DLD1 (cell line): ENCODE measurements around the gene ADK.
"Not testable (repeated sequence)": the region's sequence is repeated elsewhere in the genome, so short reads cannot be mapped to it uniquely, and the experiment has no call there.

Experiments used
- in situ Hi-C: cut with HindIII; loops from 2 replicates; pipeline ENCODE4 v1.10.0; 2017; ENCODE audit warnings: low sequenced_read_pairs

Gene ADK

DNA sequence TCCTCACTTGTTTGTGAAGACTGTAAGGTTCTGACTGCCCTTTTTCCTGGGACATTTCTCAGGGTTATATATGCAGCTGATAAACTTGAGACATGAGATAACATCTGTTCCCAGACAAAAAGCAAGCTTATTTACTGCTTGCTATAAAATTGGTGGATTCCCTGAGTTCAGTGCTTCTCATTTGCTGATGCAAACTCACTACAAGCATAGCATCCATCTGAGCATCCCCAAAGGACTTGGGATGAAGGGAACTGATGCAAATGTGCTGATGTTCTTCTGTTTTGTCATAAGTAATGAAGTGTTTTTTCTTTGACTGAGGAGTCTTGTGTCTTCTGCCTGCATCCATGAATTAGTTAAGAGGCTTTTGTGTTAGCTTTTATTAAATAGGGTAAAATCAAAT is 183.2 kb downstream of the ADK start:
- in situ Hi-C loops: loop anchor here (5.0 kb wide), 1 partner anchor 48 kb away; no protein-coding TSS in a partner anchor

DNA sequence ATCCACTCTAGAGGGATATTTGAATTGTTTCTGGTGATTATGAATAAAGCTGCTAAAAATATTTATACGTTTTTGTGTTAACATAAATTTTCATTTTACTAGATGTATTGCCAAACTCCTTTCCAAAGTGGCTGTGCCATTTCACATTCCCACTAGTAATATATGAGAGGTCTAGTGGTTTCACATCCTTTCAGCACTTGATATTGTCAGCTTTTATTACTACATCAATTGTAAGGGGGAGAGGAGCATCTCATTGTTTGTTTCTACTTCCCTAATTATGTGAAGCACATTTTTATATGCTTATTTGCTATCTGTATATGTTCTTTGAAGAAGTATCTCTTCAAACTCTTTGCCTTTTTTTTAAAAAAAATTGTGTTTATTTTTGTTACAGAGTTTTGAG is 184.5 kb downstream of the ADK start:
- in situ Hi-C loops: no loop called here

DNA sequence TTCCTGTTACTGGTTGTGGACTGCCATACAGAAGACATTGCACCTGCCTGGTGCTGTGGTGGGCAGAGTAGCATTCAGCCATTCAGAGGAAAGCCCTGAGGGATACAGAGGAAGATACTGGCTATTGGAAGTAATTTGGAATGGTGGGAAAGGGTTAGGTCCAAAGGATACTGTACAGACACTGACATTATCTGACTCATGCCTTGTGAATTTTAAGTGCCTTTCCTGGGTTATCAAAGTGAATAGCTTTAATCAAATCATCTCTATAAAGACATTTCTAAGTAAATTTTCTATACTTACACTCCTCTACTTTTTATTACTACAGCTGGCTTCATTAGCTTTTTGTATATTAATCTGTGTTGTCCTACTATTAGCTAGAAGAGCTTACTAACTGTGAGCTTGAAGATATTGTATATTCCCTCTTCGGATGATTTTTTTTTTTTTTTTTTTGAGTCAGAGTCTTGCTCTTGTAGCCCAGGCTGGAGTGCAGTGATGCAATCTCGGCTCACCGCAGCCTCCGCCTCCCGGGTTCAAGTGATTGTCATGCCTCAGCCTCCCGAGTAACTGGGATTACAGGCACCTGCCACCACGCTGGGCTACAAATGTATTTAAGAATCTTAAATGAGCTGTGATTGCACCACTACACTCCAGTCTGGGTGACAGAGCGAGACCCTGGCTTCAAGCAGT is 186.5 kb downstream of the ADK start:
- in situ Hi-C loops: no loop called here

DNA sequence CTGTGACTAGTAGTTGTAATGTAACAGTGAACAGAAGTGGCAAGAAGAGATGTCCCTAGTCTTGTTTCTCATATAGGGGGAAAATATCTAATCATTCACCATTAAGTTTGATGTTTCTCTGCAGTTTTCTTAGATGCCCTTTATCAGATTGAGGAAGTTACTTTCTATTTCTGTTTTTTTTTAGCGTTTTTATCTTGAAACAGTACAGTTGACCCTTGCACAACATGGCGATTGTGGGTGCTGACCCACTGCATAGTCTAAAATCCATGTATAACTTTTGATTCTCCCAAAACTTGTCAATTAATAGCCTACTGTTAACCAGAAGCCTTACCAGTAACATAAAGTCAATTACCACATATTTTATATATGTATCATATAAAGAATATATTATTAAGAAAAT is 192.0 kb downstream of the ADK start:
- in situ Hi-C loops: no loop called here

DNA sequence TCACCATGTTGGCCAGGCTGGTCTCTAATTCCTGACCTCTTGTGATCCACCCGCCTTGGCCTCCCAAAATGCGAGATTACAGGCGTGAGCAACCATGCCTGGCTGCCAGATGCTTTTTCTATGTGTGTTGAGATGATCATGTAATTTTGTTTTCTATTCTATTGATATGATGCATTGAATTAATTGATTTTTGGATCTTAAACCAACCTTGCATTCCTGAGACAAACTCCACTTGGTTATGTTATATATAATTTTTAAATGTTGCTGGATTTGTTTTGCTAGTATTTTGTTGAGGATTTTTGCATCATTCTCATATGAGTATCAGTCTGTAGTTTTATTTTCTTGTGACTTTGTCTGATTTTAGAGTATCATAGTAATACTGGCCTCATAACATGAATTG is 192.8 kb downstream of the ADK start:
- in situ Hi-C loops: no loop called here

DNA sequence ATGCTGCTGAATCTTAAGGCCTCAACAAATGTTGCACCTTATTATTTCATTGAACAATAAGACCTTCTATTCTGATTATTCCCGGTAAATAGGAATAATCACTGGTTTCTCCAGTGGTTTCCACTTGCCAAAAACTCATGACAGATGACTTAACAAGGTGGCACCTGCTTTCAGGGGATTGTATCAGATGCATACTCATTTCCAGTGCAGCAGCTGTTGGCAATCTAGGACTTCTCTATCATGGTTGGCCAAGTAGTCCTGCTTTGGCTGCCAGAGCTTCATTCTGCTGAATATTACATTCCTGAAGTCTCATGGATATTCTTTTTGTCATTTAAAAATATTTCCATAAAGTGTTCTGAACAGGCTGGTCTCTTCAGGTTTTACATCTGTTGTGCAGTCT is 193.3 kb downstream of the ADK start:
- in situ Hi-C loops: no loop called here

DNA sequence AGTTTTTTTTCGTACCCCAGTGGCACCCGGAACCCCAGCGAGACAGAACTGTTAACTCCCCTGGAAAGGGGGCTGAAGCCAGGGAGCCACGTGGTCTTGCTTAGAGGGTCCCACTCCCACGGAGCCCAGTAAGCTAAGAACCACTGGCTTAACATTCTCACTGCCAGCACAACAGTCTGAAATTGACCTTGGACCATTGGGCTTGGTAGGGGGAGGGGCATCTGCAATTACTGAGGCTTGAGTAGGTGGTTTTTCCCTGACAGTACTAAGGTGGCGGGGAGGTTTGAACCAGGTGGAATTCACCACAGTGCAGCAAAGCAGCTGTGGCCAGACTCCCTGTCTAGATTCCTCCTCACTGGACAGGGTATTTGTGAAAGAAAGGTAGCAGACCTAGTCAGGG is 196.5 kb downstream of the ADK start:
- in situ Hi-C loops: no loop called here

DNA sequence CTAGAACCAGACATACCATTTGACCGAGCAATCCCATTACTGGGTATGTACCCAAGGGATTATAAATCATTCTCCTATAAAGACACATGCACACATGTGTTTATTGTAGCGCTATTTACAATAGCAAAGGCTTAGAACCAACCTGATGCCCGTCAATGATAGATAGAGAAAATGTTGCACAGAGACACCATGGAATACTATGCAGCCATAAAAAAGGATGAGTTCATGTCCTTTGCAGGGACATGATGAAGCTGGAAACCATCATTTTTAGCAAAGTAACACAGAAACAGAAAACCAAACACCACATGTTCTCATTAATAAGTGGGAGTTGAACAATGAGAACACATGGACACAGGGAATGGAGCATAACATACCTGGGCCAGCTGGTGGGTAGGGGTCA is 202.0 kb downstream of the ADK start:
- in situ Hi-C loops: not testable (repeated sequence)

DNA sequence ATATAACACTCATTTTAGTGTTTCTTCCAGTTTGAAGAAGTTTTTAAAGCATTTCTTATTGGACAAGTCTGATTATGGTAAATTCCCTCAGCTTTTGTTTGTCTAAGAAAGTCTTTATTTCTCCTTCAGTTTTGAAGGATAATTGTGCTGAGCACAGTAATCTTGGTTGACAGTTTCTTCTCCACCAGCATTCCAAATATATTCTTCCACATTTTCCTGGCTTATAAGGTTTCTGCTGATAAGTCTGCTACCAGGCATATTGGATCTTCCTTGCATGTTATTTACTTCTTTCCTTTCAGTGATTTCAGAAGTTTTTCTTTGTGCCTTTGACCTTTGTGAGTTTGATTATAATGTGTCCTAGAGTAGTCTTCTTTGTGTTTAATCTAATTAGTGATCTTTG is 210.7 kb downstream of the ADK start:
- in situ Hi-C loops: no loop called here

DNA sequence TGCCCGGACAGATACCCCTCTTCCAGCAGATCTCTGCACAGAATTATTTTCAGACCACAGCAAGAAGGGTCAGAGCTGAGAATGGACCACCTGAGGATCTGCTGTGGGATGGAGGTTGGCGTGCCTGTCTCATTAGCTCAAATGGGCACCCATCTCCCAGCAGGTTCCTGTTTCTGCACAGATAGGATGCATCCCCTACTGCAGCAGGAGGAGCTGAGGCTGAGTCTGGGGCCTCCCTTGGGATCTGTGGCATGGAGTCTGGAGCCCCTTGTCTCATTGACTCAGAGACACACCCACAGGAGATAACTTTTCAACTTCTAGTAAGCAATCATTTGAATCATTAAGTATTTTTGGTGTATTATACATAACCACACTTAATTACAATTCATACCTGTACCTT is 212.7 kb downstream of the ADK start:
- in situ Hi-C loops: no loop called here

DNA sequence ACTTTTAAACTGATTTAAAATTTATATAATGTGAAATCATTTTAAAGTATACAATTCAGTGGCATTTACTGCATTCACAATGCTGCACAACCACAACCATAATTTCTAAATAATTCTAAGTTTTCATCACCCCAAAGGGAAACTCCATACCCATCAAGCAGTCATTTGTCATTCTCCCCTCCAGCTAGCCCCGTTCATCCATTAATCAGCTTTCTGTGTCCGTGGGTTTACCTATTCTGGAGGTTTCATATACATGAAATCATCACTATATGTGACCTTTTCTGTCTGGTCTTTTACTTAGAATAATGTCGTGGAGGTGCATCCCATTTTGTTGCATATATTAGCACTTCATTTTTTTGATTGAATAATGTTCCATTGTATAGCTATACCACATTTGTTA is 214.1 kb downstream of the ADK start:
- in situ Hi-C loops: no loop called here

DNA sequence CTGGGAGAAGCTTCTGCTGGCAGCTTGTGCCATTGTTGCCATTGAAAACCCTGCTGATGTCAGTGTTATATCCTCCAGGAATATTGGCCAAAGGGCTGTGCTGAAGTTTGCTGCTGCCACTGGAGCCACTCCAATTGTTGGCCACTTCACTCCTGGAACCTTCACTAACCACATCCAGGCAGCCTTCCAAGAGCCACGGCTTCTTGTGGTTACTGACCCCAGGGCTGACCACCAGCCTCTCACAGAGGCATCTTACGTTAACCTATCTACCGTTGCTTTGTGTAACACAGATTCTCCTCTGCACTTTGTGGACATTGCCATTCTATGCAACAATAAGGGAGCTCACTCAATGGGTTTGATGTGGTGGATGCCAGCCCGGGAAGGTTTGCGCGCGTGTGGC is 220.7 kb downstream of the ADK start:
- in situ Hi-C loops: no loop called here

DNA sequence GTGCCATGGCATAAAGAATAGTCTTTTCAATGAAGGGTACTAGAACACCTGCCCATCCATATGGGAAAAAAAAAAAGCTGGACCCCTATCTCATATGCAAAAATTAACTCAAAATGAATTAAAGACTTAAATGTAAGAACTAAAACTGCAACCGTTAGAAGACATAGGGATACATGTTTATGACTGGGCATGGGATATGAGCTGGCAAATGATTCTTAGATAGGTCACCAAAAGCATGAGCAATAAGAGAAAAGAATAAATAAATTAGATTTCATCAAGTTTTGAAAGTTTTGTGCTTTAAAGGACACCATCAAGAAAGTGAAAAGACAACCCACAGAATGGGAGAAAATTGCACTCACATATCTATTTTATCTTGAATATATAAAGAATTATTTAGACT is 222.0 kb downstream of the ADK start:
- in situ Hi-C loops: no loop called here

DNA sequence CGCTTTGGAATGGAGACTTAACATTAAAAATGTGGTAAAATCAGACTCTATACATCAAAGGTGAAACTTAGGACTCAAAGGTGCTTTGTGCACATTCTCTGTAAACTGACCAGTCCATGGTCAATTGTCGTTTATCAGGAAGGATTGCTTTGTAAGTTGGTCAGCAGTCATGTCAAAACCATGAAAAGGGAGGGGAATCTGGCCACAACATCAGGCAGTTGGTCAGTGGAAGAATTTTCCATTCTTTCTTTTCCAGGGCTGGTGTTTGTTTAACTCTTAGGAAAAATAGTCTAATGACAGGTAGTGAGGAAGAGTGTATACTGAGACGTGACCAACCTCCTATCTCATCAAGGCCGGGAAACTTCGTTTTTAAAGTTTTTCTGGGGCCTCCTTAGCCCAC is 226.5 kb downstream of the ADK start:
- in situ Hi-C loops: no loop called here

DNA sequence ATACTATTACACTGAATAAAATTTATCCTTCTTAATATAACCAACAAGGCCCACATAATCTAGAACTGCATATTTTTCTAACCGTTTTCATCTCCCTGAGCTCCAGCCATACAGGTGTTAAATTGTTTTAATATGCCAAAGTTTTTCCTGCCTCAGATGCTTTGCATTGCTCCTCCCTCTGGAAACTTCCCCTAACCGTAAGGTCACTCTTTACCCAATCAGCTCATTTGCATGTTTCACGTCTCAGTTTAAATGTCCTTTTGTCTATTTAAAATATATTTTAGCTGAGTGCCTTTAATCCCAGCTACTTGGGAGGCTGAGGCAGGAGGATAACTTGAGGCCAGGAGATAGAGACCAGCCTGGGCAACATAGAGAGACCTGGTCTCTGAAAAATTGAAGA is 228.5 kb downstream of the ADK start:
- in situ Hi-C loops: no loop called here

DNA sequence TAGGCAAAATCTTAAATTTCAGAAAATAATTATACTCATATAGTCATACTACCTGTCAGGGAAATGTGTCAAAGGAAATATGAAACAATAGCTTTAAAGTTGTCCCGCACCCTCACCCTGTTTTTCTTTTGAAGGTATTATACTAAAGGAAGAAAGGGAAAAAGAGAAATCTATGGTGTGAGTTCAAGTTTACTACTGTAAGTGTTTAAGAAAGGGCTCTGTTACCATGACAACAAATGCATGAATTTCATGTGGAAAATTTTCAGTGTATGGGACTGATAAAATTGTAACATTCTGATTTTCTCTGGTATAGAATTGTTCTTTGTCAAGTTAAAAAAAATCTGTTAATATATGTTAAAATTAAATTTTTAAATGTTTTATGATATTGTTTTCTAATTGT is 229.8 kb downstream of the ADK start:
- in situ Hi-C loops: loop anchor here (5.0 kb wide), 2 partner anchors 48 to 82 kb away; no protein-coding TSS in a partner anchor

DNA sequence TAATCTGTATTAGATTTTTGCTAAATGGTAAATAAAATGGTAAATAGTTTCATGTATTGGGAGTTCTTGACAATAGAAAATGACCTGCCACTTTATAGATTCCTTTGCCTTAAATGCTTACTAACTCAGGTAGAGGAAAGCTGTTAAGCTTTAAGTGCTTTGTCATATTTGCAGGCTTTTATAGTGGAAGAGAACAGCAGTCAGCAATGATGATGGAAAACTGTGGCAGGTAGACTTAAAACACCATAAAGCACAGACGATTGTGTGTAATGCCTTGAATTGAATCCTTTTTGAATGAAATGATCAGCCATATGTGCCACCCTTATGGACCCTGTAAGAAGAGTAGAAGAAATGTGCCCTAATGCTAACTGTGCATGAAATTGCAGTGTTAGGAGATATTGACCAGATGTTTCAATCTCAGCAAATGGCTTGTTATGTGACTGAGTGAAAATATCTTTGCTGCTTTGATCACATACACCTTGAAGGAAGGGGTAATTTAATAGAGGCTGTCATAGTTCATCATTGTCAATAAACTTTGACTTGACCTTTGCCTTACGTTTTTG is 230.4 kb downstream of the ADK start:
- in situ Hi-C loops: loop anchor here (5.0 kb wide), 2 partner anchors 49 to 81 kb away; no protein-coding TSS in a partner anchor

DNA sequence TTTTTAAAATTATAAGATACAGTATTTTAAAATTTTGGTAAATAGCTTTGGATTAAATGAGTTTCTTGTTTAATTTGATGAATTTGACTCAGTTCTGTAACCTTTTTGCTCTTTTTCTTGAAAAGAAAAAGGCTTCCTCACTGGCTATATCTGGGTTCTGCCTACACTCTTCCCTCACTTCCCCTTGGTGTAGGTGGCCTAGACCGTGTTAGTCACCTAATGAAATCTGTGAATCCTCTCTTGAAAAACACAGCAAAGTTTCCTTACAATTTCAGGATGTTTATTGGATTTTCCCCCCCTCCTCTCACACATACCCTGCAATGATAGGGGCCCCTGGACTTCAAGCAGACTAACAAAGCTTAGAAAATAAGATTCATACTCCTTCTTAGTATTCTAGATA is 231.6 kb downstream of the ADK start:
- in situ Hi-C loops: loop anchor here (5.0 kb wide), 2 partner anchors 50 to 80 kb away; no protein-coding TSS in a partner anchor

DNA sequence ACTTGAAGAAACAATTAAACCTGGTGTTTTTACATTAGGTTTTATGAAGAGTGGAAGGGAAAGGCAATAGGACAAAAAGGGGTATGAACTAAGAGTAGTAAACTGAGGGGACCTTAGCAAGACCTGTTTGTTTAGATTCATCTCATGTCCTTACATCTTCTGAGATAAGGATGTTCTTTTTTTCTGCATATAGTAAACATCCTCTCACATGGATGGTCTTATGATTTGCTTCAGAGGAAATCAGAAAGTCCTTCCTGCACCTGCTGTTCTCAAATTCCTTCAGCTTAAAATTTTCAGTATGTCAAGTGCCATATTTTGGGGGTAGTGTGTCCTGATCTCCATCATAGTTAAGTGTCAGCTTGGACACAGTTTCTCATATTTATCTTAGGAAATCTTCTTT is 232.6 kb downstream of the ADK start:
- in situ Hi-C loops: loop anchor here (5.0 kb wide), 2 partner anchors 51 to 79 kb away; no protein-coding TSS in a partner anchor

DNA sequence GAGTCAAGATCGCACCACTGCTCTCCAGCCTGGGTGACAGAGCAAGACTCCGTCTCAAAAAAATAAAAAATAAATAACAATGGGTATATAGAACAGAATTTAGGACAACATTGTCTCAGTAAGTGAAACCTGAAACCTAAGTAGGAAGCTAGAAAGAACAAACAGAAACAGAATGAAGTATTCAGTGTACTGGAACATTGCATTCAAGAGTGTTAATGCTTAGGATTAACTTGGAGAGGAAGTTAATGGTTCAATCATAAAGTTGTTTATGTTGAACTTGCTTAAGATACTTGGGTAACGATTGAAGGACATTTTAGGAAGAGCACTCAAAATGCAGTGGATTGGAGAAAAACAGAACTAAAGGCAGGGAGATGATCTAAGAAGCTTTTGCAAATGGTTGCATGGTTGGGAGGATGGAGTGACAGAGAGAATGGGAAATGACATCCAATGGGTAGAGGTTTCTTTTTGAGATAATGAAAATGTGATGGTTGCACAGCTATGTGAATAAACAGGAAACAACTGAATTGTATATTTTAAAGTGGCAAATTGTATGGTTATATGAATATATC is 233.7 kb downstream of the ADK start:
- in situ Hi-C loops: loop anchor here (5.0 kb wide), 2 partner anchors 52 to 78 kb away; no protein-coding TSS in a partner anchor

DNA sequence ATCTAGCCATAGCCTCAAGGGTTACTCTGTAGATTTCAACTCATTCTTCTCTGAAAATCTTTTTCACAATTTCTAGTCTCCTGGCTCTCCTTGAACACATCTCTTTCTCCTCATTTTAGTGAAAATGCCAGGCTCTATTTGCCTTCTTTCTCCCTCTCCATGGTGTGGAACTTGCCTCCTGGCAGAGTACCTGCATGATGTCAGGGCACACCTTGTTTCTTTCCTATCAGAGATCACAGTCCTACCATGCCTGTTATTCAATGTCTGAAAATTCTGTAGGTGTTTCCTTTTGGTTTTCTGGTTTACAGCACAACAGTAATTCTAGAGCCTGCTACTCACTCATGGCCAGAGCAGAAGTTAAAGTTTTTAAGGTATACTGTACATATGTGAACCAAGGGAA is 237.8 kb downstream of the ADK start:
- in situ Hi-C loops: no loop called here

DNA sequence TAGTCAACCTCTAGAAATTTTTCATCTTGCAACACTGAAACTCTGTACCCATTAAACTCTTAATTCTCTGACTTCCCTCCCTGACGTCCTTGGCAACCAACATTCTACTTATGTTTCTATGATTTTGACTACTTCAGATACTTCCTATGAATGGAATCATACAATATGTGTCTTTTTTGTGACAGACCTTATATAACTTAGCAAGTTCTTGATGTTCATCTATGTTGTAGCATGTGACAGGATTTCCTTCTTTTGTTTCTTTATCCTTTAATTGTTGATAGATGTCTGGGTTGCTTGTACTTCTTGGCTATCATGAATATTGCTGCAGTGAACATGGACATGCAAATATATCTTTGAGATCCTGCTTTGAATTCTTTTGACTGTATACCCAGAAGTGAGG is 240.8 kb downstream of the ADK start:
- in situ Hi-C loops: no loop called here
